Measurements from ENCODE around the gene TMEM9. TPM values are rescaled to one million over a fixed set of nuclear protein-coding genes. Genes with fewer than 3 reads are reported as not detected.

Gene TMEM9
- total RNA-seq, 1 experiment from 2014 or later: 50.2 TPM

DNA sequence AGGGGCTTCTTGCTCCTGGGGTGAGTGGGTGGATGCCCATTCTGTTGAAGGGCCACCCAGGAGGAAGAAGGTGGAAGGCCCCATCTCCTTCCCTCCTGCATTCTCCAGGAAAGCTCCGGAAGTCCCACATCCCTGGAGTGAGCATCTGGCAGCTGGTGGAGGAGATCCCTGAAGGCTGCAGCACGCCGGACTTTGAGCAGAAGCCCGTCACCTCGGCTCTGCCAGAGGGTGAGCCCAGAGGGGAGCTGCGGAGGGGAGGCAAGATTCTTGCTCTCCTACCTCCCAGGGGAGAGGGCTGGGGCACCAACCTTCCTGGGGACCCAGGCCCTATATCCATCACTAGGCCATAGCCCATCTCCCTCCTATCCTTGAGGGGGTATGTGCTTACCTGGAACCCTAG is 39.8 kb upstream of the TMEM9 start:
- CTCF ChIA-PET: no interaction called here
- ATAC-seq (no peak), DNase-seq (ENCODE audit: low read depth, low spot score) (no peak)
- H3K27me3 ChIP-seq (ENCODE audit: control insufficient read depth, insufficient read depth, low read length): no peaks in the 10 kb centered on the region
- H3K36me3 ChIP-seq (ENCODE audit: control insufficient read depth, insufficient read depth, low read length): no peaks in the 10 kb centered on the region
- BruUV-seq (replicated peaks): no TSS peak
- TF ChIP-seq REST (IDR thresholded peaks at IDR 0.05; ENCODE audit: insufficient read depth in 1 of 2, low read depth in 2 of 2, low read length in 1 of 2) (no peak), TCF7L2 (IDR thresholded peaks at IDR 0.05; ENCODE audit: low read depth, low read length) (no peak), POLR2AphosphoS5 (IDR thresholded peaks at IDR 0.05; ENCODE audit: low read depth, low read length) (no peak), SIN3A (IDR thresholded peaks at IDR 0.05; ENCODE audit: borderline replicate concordance, insufficient read depth, low read depth, low read length) (no peak)
- TF ChIP-seq, protein P1, sequence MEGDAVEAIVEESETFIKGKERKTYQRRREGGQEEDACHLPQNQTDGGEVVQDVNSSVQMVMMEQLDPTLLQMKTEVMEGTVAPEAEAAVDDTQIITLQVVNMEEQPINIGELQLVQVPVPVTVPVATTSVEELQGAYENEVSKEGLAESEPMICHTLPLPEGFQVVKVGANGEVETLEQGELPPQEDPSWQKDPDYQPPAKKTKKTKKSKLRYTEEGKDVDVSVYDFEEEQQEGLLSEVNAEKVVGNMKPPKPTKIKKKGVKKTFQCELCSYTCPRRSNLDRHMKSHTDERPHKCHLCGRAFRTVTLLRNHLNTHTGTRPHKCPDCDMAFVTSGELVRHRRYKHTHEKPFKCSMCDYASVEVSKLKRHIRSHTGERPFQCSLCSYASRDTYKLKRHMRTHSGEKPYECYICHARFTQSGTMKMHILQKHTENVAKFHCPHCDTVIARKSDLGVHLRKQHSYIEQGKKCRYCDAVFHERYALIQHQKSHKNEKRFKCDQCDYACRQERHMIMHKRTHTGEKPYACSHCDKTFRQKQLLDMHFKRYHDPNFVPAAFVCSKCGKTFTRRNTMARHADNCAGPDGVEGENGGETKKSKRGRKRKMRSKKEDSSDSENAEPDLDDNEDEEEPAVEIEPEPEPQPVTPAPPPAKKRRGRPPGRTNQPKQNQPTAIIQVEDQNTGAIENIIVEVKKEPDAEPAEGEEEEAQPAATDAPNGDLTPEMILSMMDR (IDR thresholded peaks at IDR 0.05): no peak
- POLR2A ChIA-PET: no interaction called here
- in situ Hi-C loops (cut with HindIII; ENCODE audit: low pct_unique_long_range_greater_than_20kb, low sequenced_read_pairs): no loop called here
- no peak overlapping the region for H3K27ac ChIP-seq (ENCODE audit: low read length)
- no peaks in the 10 kb centered on the region for H3K9me3 ChIP-seq (ENCODE audit: control insufficient read depth, insufficient read depth, low read depth, low read length)
- no peaks in the 10 kb centered on the region for H3K4me1 ChIP-seq (ENCODE audit: control insufficient read depth, insufficient read depth, low read length)
- no peak overlapping the region for H3K4me3 ChIP-seq (ENCODE audit: low read depth in 2 of 2, low read length in 2 of 2)
- intact Hi-C loops (cut with micrococcal nuclease; ENCODE audit: unreplicated experiment): no loop called here

- no peak for DNase-seq (ENCODE audit: low read depth, low spot score)
- Histone ChIP-seq H3K9me3 (ENCODE audit: control insufficient read depth, insufficient read depth, low read depth, low read length) (no peaks in the 10 kb centered on the region), H3K27me3 (ENCODE audit: control insufficient read depth, insufficient read depth, low read length) (no peaks in the 10 kb centered on the region; the same call in 1 of the 2 replicates), H3K4me1 (ENCODE audit: control insufficient read depth, insufficient read depth, low read length) (no peaks in the 10 kb centered on the region), H3K4me3 (ENCODE audit: low read depth in 2 of 2, low read length in 2 of 2) (no peak overlapping the region), H3K36me3 (ENCODE audit: control insufficient read depth, insufficient read depth, low read length) (no peaks in the 10 kb centered on the region), H3K27ac (ENCODE audit: low read length) (no peak overlapping the region)
- no TSS peak for BruUV-seq (replicated peaks)
- TF ChIP-seq, protein P1 (IDR thresholded peaks at IDR 0.05): no peak
- TF ChIP-seq POLR2AphosphoS5 (IDR thresholded peaks at IDR 0.05; ENCODE audit: low read depth, low read length) (no peak), SIN3A (IDR thresholded peaks at IDR 0.05; ENCODE audit: borderline replicate concordance, insufficient read depth, low read depth, low read length) (no peak), REST (IDR thresholded peaks at IDR 0.05; ENCODE audit: insufficient read depth in 1 of 2, low read depth in 2 of 2, low read length in 1 of 2) (no peak), TCF7L2 (IDR thresholded peaks at IDR 0.05; ENCODE audit: low read depth, low read length) (no peak)
- ATAC-seq: no peak
- in situ Hi-C loops (cut with HindIII; ENCODE audit: low pct_unique_long_range_greater_than_20kb, low sequenced_read_pairs) (no loop called here), intact Hi-C loops (cut with micrococcal nuclease; ENCODE audit: unreplicated experiment) (no loop called here)
- CTCF ChIA-PET: interaction anchor here (0.6 kb wide), 1 partner anchor 50 kb away, joined by 4 read pairs; no protein-coding TSS in a partner anchor
- POLR2A ChIA-PET: no interaction called here
Measured at GRCh38 chr1:201192261-201192788, 38.1 kb upstream of the TMEM9 start.
